H1 (cell line): ENCODE data around the gene TMEM161A. TPM values are rescaled to one million over a fixed set of nuclear protein-coding genes. Genes with fewer than 3 reads are reported as not detected.

Experiments
- CTCF ChIA-PET: fragments of 300-600 bp; sonication (Branson Sonifier 250); formaldehyde crosslinking; loops from one replicate; lab custom pipeline; 2021; ENCODE audit not compliant: partially characterized antibody; lab: Charles Lee
- POLR2A ChIA-PET: fragments of 300-600 bp; sonication (Branson Sonifier 250); formaldehyde crosslinking; loops from one replicate; lab custom pipeline; 2021; ENCODE audit warnings: inconsistent platforms; ENCODE audit not compliant: partially characterized antibody; lab: Charles Lee
- DNase-seq, 2 experiments: peaks; one replicate each; pipeline versions ENCODE4 v3.0.0 to v3.0.0-alpha.2; 2010 to 2022; ENCODE audit warnings: low spot score in 2 of 2, low read depth in 1 of 2, mixed read lengths in 1 of 2
- FAIRE-seq: peaks from 2 replicates; lab custom pipeline; 2011; peaks lifted over from hg19 to GRCh38; lab: Jason Lieb, UNC
- H2AFZ ChIP-seq: 2 replicates; pipeline ENCODE4 v1.8.1; 2012; ENCODE audit warnings: low read length, inconsistent platforms
- H2AK5ac ChIP-seq: 2 replicates; pipeline ENCODE4 v1.6.1; 2013; ENCODE audit warnings: low read depth, low read length
- H2BK120ac ChIP-seq: replicated peaks from 2 replicates; pipeline ENCODE3; 2013; ENCODE audit warnings: low read depth, low read length, inconsistent platforms
- H2BK12ac ChIP-seq: 2 replicates; pipeline ENCODE4 v1.6.1; 2013; ENCODE audit warnings: low read depth, low read length
- H2BK15ac ChIP-seq: 2 replicates; pipeline ENCODE4 v1.6.1; 2013; ENCODE audit warnings: low read length
- H2BK20ac ChIP-seq: 2 replicates; pipeline ENCODE4 v1.6.1; 2013; ENCODE audit warnings: low read length
- H2BK5ac ChIP-seq: 2 replicates; pipeline ENCODE4 v1.6.1; 2013; ENCODE audit warnings: low read depth, low read length
- H3K14ac ChIP-seq: 2 replicates; pipeline ENCODE4 v1.6.1; 2013; ENCODE audit warnings: inconsistent platforms; ENCODE audit not compliant: insufficient read length
- H3K18ac ChIP-seq: 2 replicates; pipeline ENCODE4 v1.6.1; 2013; ENCODE audit warnings: low read length; ENCODE audit errors: extremely low read depth
- H3K23ac ChIP-seq: 2 replicates; pipeline ENCODE4 v1.6.1; 2013; ENCODE audit warnings: inconsistent platforms; ENCODE audit not compliant: insufficient read length
- H3K23me2 ChIP-seq: 2 replicates; pipeline ENCODE4 v1.6.1; 2013; ENCODE audit warnings: low read depth, low read length
- H3K27ac ChIP-seq: 2 replicates; pipeline ENCODE4 v1.6.1; 2011; ENCODE audit warnings: low read depth, low read length, inconsistent platforms
- H3K27me3 ChIP-seq, 4 experiments: replicated peaks in 1 of 4; 1 replicate in 1 of 4; 2 replicates in 3 of 4; pipeline versions ENCODE4 v1.6.1 to v1.8.1; 2011 to 2013; ENCODE audit warnings: low read length in 3 of 4, mild to moderate bottlenecking in 3 of 4, inconsistent platforms in 2 of 4, mixed read lengths in 2 of 4, moderate library complexity in 1 of 4; ENCODE audit not compliant: control insufficient read depth in 3 of 4, insufficient read depth in 3 of 4; ENCODE audit errors: extremely low read depth in 1 of 4
- H3K36me3 ChIP-seq, 4 experiments: 2 replicates each; pipeline versions ENCODE4 v1.6.1 to v1.8.1; 2011 to 2013; ENCODE audit warnings: mild to moderate bottlenecking in 4 of 4, low read length in 3 of 4, moderate library complexity in 2 of 4, control low read depth in 1 of 4, inconsistent platforms in 1 of 4; ENCODE audit not compliant: insufficient read depth in 4 of 4, control insufficient read depth in 2 of 4
- H3K4ac ChIP-seq: replicated peaks from 2 replicates; pipeline ENCODE3; 2013; ENCODE audit warnings: low read length, low read depth, mixed read lengths, inconsistent platforms; ENCODE audit not compliant: insufficient read length
- H3K4me1 ChIP-seq, 4 experiments: replicated peaks in 1 of 4; 1 replicate in 1 of 4; 2 replicates in 3 of 4; pipeline versions ENCODE4 v1.6.1 to v1.8.1; 2011 to 2013; ENCODE audit warnings: low read length in 3 of 4, inconsistent platforms in 2 of 4, mixed read lengths in 1 of 4; ENCODE audit not compliant: insufficient read depth in 4 of 4, control insufficient read depth in 3 of 4
- H3K4me2 ChIP-seq, 2 experiments: 2 replicates each; pipeline versions ENCODE4 v1.6.1 to v1.8.1; 2011 to 2013; ENCODE audit warnings: low read depth in 2 of 2, low read length in 2 of 2, control low read depth in 1 of 2, inconsistent platforms in 1 of 2, mild to moderate bottlenecking in 1 of 2; ENCODE audit not compliant: insufficient read depth in 1 of 2
- H3K4me3 ChIP-seq, 4 experiments: fragments of 200-600, 300-600 bp in 1 of 4; sonication (generic), shearing (Covaris generic), sonication (Bioruptor Twin) in 1 of 4; 2 replicates each; pipeline versions ENCODE4 v1.5.1 to v1.8.1; 2011 to 2016; ENCODE audit warnings: low read length in 4 of 4, low read depth in 3 of 4, control low read depth in 2 of 4, inconsistent platforms in 2 of 4, mild to moderate bottlenecking in 2 of 4, mixed read lengths in 1 of 4, moderate library complexity in 1 of 4; ENCODE audit not compliant: insufficient read depth in 2 of 4; ENCODE audit errors: extremely low read depth in 1 of 4
- H3K56ac ChIP-seq: replicated peaks from 2 replicates; pipeline ENCODE3; 2013; ENCODE audit warnings: low read depth, mild to moderate bottlenecking, mixed read lengths, low read length, inconsistent platforms; ENCODE audit not compliant: insufficient read length
- H3K79me1 ChIP-seq: 2 replicates; pipeline ENCODE4 v1.6.1; 2013; ENCODE audit warnings: low read depth, low read length, control low read depth
- H3K79me2 ChIP-seq, 2 experiments: 2 replicates each; pipeline versions ENCODE4 v1.6.1 to v1.8.1; 2012 to 2013; ENCODE audit warnings: low read length in 2 of 2, mild to moderate bottlenecking in 2 of 2, inconsistent platforms in 1 of 2; ENCODE audit not compliant: insufficient read depth in 2 of 2, control insufficient read depth in 1 of 2
- H3K9ac ChIP-seq, 4 experiments: replicated peaks in 1 of 4; 1 replicate in 1 of 4; 2 replicates in 3 of 4; pipeline versions ENCODE4 v1.6.1 to v1.8.1; 2011 to 2013; ENCODE audit warnings: low read depth in 3 of 4, low read length in 3 of 4, control low read depth in 2 of 4, mild to moderate bottlenecking in 2 of 4, moderate library complexity in 2 of 4, inconsistent platforms in 1 of 4; ENCODE audit errors: extremely low read depth in 1 of 4
- H3K9me3 ChIP-seq, 2 experiments: 2 replicates each; pipeline versions ENCODE4 v1.6.1 to v1.8.1; 2012 to 2013; ENCODE audit warnings: mild to moderate bottlenecking in 2 of 2, moderate library complexity in 2 of 2, control low read depth in 1 of 2, inconsistent platforms in 1 of 2, low read depth in 1 of 2, low read length in 1 of 2, mixed read lengths in 1 of 2; ENCODE audit not compliant: insufficient read depth in 2 of 2
- H4K20me1 ChIP-seq, 2 experiments: replicated peaks in 1 of 2; 2 replicates each; pipeline versions ENCODE3 to v1.8.1; 2011 to 2013; ENCODE audit warnings: inconsistent platforms in 2 of 2, low read length in 2 of 2, mild to moderate bottlenecking in 1 of 2; ENCODE audit not compliant: insufficient read depth in 2 of 2, control insufficient read depth in 1 of 2
- H4K5ac ChIP-seq: 2 replicates; pipeline ENCODE4 v1.6.1; 2013; ENCODE audit warnings: low read length, low read depth, mixed read lengths, inconsistent platforms; ENCODE audit not compliant: insufficient read length
- H4K8ac ChIP-seq: 2 replicates; pipeline ENCODE4 v1.8.0; 2013; ENCODE audit warnings: mild to moderate bottlenecking, moderate library complexity, low read length, inconsistent platforms; ENCODE audit not compliant: insufficient read depth; ENCODE audit errors: extremely low read depth
- H4K91ac ChIP-seq: replicated peaks from 2 replicates; pipeline ENCODE3; 2013; ENCODE audit warnings: low read length, mixed read lengths, inconsistent platforms; ENCODE audit not compliant: insufficient read length
- ASH2L ChIP-seq: fragments of 200-600, 300-600 bp; sonication (generic); IDR thresholded peaks from one replicate; pipeline ENCODE4 v1.7.1; 2017; ENCODE audit warnings: low read length
- BACH1 ChIP-seq: IDR thresholded peaks from 2 replicates; pipeline ENCODE4 v1.6.1; 2012; ENCODE audit warnings: low read length, improper control_type of control experiment
- CEBPB ChIP-seq: IDR thresholded peaks from 2 replicates; pipeline ENCODE4 v1.6.1; 2012; ENCODE audit warnings: low read depth, low read length
- CHD2 ChIP-seq: IDR thresholded peaks from 2 replicates; pipeline ENCODE4 v1.6.1; 2012; ENCODE audit warnings: low read length, improper control_type of control experiment
- EGR1 ChIP-seq: IDR thresholded peaks from 2 replicates; pipeline ENCODE4 v1.6.1; 2011; ENCODE audit warnings: low read depth, low read length, borderline replicate concordance
- NANOG ChIP-seq: IDR thresholded peaks from 2 replicates; pipeline ENCODE4 v1.6.1; 2011; ENCODE audit warnings: low read length, low read depth, mild to moderate bottlenecking, inconsistent platforms; ENCODE audit not compliant: insufficient read depth, poor library complexity, severe bottlenecking
- PHF8 ChIP-seq: fragments of 200-600 bp; sonication (generic); conservative IDR thresholded peaks from 2 replicates; pipeline ENCODE4 v1.7.1; 2012; ENCODE audit warnings: low read depth, mild to moderate bottlenecking, inconsistent platforms, low read length, moderate library complexity
- POLR2AphosphoS5 ChIP-seq: IDR thresholded peaks from 2 replicates; pipeline ENCODE4 v1.6.1; 2011; ENCODE audit warnings: low read depth, low read length
- RAD21 ChIP-seq, 2 experiments: IDR thresholded peaks in 1 of 2; conservative IDR thresholded peaks in 1 of 2; 2 replicates each; pipeline ENCODE4 v1.6.1; 2011; ENCODE audit warnings: low read depth in 2 of 2, low read length in 2 of 2, improper control_type of control experiment in 1 of 2, inconsistent platforms in 1 of 2, mild to moderate bottlenecking in 1 of 2, moderate library complexity in 1 of 2
- RFX5 ChIP-seq: IDR thresholded peaks from 2 replicates; pipeline ENCODE4 v1.6.1; 2011; ENCODE audit warnings: low read depth, low read length, improper control_type of control experiment, borderline replicate concordance
- RNF2 ChIP-seq: fragments of 200-900, 300-1000 bp; sonication (generic); IDR thresholded peaks from 2 replicates; pipeline ENCODE4 v1.7.1; 2016; ENCODE audit warnings: borderline replicate concordance, low read depth, mild to moderate bottlenecking, antibody characterized with exemption, low read length; ENCODE audit not compliant: poor library complexity, severe bottlenecking; ENCODE audit errors: missing control alignments
- SRF ChIP-seq: IDR thresholded peaks from 2 replicates; pipeline ENCODE4 v1.6.1; 2011; ENCODE audit warnings: mild to moderate bottlenecking, low read depth, low read length, moderate library complexity
- TBP ChIP-seq: IDR thresholded peaks from 2 replicates; pipeline ENCODE4 v1.6.1; 2011; ENCODE audit warnings: low read depth, low read length, improper control_type of control experiment
- TEAD4 ChIP-seq: IDR thresholded peaks from 2 replicates; pipeline ENCODE4 v1.6.1; 2012; ENCODE audit warnings: low read depth, low read length, inconsistent platforms, mixed read lengths
- YY1 ChIP-seq: IDR thresholded peaks from 2 replicates; pipeline ENCODE4 v1.6.1; 2011; ENCODE audit warnings: low read depth, mild to moderate bottlenecking, low read length
- WGBS, 2 experiments: shearing (Covaris generic) in 1 of 2; methylation state at CpG; one replicate each; pipeline versions ENCODE4 v1.1.6 to v1.1.7; 2013 to 2015; ENCODE audit warnings: low lambda C conversion rate in 2 of 2, mixed read lengths in 2 of 2, inconsistent platforms in 1 of 2, low coverage in 1 of 2, missing lambda C conversion rate in 1 of 2; ENCODE audit not compliant: insufficient replicate concordance in 2 of 2, insufficient coverage in 1 of 2, insufficient read length in 1 of 2; ENCODE audit errors: extremely low coverage in 1 of 2, missing lambda C conversion rate in 1 of 2; 5-methylcytosine and 5-hydroxymethylcytosine counted together
- polyA plus RNA-seq, 7 experiments: library from polyadenylated mRNA; depleted of rRNA in 3 of 7; stranded (reverse) in 5 of 7; unstranded in 2 of 7; fragments of >200 nt in 5 of 7; fragments of 200-250 nt in 2 of 7; gene quantifications; 1 replicate in 5 of 7; 2 replicates in 1 of 7; 4 replicates in 1 of 7; pipeline versions ENCODE4 v1.2.1 to v1.2.3, GENCODE V29; 2011 to 2013; ENCODE audit warnings: missing spikeins in 2 of 7, mixed read lengths in 2 of 7
- total RNA-seq: library from RNA; stranded (reverse); fragmentation: NEBNext Ultra II Directional; extraction: Animal tissue kit (Norgen Biotek cat#: 25700); gene quantifications from 2 replicates; pipeline ENCODE4 v1.2.1, GENCODE V29; 2021

TMEM161A gene
- total and polyA plus RNA-seq, 2 of the 8 experiments (the other 6 are each of a cell fraction or from before 2014, with no cell fraction given), result 47.8 to 103 TPM

GRCh38 chr19:19147344-19147743, 9.1 kb upstream of the TMEM161A start:
- WGBS, 2 experiments, result 100% methylated on average over 1 of the region's 5 CpGs; no CpG with 5 or more reads in 1 of the 2 experiments
- CTCF ChIA-PET, result interaction anchor here (0.7 to 4.7 kb wide), 8 partner anchors 8 to 59 kb away, joined by 3 to 85 read pairs (median 4); no protein-coding TSS in a partner anchor

More at GRCh38 chr19:19147344-19147743, 9.1 kb upstream of the TMEM161A start:
- no peaks in the 10 kb centered on the region for H3K27me3 ChIP-seq
- DNase-seq, result no peak
- H3K79me2 ChIP-seq, result no peaks in the 10 kb centered on the region
- H3K36me3 ChIP-seq, result no peaks in the 10 kb centered on the region
- no peak overlapping the region for H3K14ac ChIP-seq
- no peak overlapping the region for H3K4me2 ChIP-seq
- H3K79me1 ChIP-seq, result no peaks in the 10 kb centered on the region
- no peak overlapping the region for H4K5ac ChIP-seq
- no peaks in the 10 kb centered on the region for H4K20me1 ChIP-seq
- H3K23me2 ChIP-seq, result no peaks in the 10 kb centered on the region
- H2AFZ ChIP-seq, result no peak overlapping the region
- TF ChIP-seq SRF, result no peak
- no peak for TF ChIP-seq RNF2
- TF ChIP-seq POLR2AphosphoS5, result no peak
- TF ChIP-seq YY1, result no peak
- TF ChIP-seq NANOG, result no peak
- TF ChIP-seq TEAD4, result no peak
- TF ChIP-seq CHD2, result no peak
- no peak for TF ChIP-seq ASH2L
- no peak for TF ChIP-seq RAD21 (IDR thresholded peaks at IDR 0.05 in 1 of 2, conservative IDR thresholded peaks at IDR 0.05 in 1 of 2; ENCODE audit: low read depth in 2 of 2, low read length in 2 of 2)
- TF ChIP-seq EGR1, result no peak
- no peak for TF ChIP-seq TBP
- no peak for TF ChIP-seq PHF8
- no peak for TF ChIP-seq RFX5
- TF ChIP-seq CEBPB, result no peak
- TF ChIP-seq BACH1, result no peak
- TF ChIP-seq, all 59 proteins: peak for 0
- Histone ChIP-seq H3K4me1 (peaks cover 0 to 2% (median under 1%) of the 10 kb centered on the region in 4 experiments; a peak in 2 of 7 replicates), H3K4ac (no peak overlapping the region), H3K23ac (no peak overlapping the region), H3K18ac (no peak overlapping the region), H4K8ac (no peak overlapping the region), H3K27ac (no peak overlapping the region), H3K4me3 (no peak overlapping the region), H2BK20ac (no peak overlapping the region), H2AK5ac (no peak overlapping the region), H2BK120ac (no peak overlapping the region), H2BK5ac (no peak overlapping the region), H4K91ac (no peak overlapping the region), H3K9ac (no peak overlapping the region), H2BK12ac (no peak overlapping the region), H3K9me3 (no peaks in the 10 kb centered on the region), H3K56ac (no peak overlapping the region), H2BK15ac (no peak overlapping the region)
- POLR2A ChIA-PET, result interaction anchor here (0.7 to 5.7 kb wide), 6 partner anchors 9 to 27 kb away, joined by 3 to 33 read pairs (median 4); partner anchors contain the start of gene MEF2B
- FAIRE-seq, result no peak
